BE2C (cell line): ENCODE results near the gene ACTL8. TPM values are rescaled to one million over a fixed set of nuclear protein-coding genes. Genes with fewer than 3 reads are reported as not detected.

Experiments
- DNase-seq: peaks from one replicate; pipeline ENCODE4 v3.0.0-alpha.2; 2020
- H3K27me3 ChIP-seq: fragments of 250-450 bp; sonication (Bioruptor Pico); 2 replicates; pipeline ENCODE4 v1.5.1; 2020; ENCODE audit warnings: mild to moderate bottlenecking
- H3K36me3 ChIP-seq: fragments of 250-450 bp; sonication (Bioruptor Pico); 2 replicates; pipeline ENCODE4 v1.5.1; 2020; ENCODE audit warnings: mild to moderate bottlenecking
- H3K4me1 ChIP-seq: fragments of 250-450 bp; sonication (Bioruptor Pico); 2 replicates; pipeline ENCODE4 v1.5.1; 2020
- H3K4me3 ChIP-seq: 2 replicates; pipeline ENCODE4 v1.5.1; 2011; ENCODE audit warnings: low read depth, low read length
- H3K9me3 ChIP-seq: fragments of 250-450 bp; sonication (Bioruptor Pico); 2 replicates; pipeline ENCODE4 v1.5.1; 2020
- CTCF ChIP-seq: IDR thresholded peaks from 2 replicates; pipeline ENCODE4 v1.5.1; 2012; ENCODE audit warnings: mild to moderate bottlenecking, low read depth, low read length
- polyA plus RNA-seq: library from polyadenylated mRNA; unstranded; fragments of >200 nt; gene quantifications from one replicate; pipeline ENCODE4 v1.2.1, GENCODE V29; 2012; ENCODE audit warnings: low read depth, missing spikeins; ENCODE audit not compliant: insufficient read length, insufficient read depth

ACTL8 gene
- polyA plus RNA-seq, result not detected

- Histone ChIP-seq H3K4me3 (no peak within 1 kb of the TSS), H3K27me3 (no peaks in the 10 kb centered on the region), H3K4me1 (no peaks in the 10 kb centered on the region), H3K9me3 (no peaks in the 10 kb centered on the region), H3K36me3 (no peaks in the 10 kb centered on the region)
- peak; percentile 28 for DNase-seq
- peak; percentile 41 for TF ChIP-seq CTCF
These were observed at the start of gene ACTL8 for GRCh38 chr1:17755120-17755519. TSS of gene ACTL8 (plus strand) at chr1:17755333. CDS start at chr1:17823009, 67,676 bp downstream.

GRCh38 chr1:17706445-17706844, 48.7 kb upstream of the ACTL8 start:
- Histone ChIP-seq H3K27me3 (no peaks in the 10 kb centered on the region), H3K36me3 (no peaks in the 10 kb centered on the region), H3K4me1 (no peaks in the 10 kb centered on the region), H3K4me3 (no peak overlapping the region), H3K9me3 (no peaks in the 10 kb centered on the region)
- DNase-seq, result no peak
- TF ChIP-seq CTCF, result no peak

GRCh38 chr1:17709981-17710380, 45.2 kb upstream of the ACTL8 start:
- H3K4me1 ChIP-seq, result no peaks in the 10 kb centered on the region
- TF ChIP-seq CTCF, result no peak
- H3K9me3 ChIP-seq, result no peaks in the 10 kb centered on the region
- DNase-seq, result no peak
- H3K4me3 ChIP-seq, result no peak overlapping the region
- H3K27me3 ChIP-seq, result no peaks in the 10 kb centered on the region
- no peaks in the 10 kb centered on the region for H3K36me3 ChIP-seq

GRCh38 chr1:17710889-17711576, 44.1 kb upstream of the ACTL8 start:
- Histone ChIP-seq H3K4me3 (no peak overlapping the region), H3K4me1 (no peaks in the 10 kb centered on the region), H3K27me3 (no peaks in the 10 kb centered on the region), H3K9me3 (no peaks in the 10 kb centered on the region), H3K36me3 (no peaks in the 10 kb centered on the region)
- DNase-seq, result no peak
- no peak for TF ChIP-seq CTCF

- DNase-seq, result no peak
- Histone ChIP-seq H3K9me3 (no peaks in the 10 kb centered on the region), H3K4me1 (no peaks in the 10 kb centered on the region), H3K27me3 (no peaks in the 10 kb centered on the region), H3K4me3 (no peak overlapping the region), H3K36me3 (no peaks in the 10 kb centered on the region)
- no peak for TF ChIP-seq CTCF
These were observed 43.6 kb upstream of the ACTL8 start for GRCh38 chr1:17711577-17711910.

GRCh38 chr1:17711941-17712340, 43.2 kb upstream of the ACTL8 start:
- no peak for TF ChIP-seq CTCF
- DNase-seq, result no peak
- no peaks in the 10 kb centered on the region for H3K27me3 ChIP-seq
- no peak overlapping the region for H3K4me3 ChIP-seq
- H3K9me3 ChIP-seq, result no peaks in the 10 kb centered on the region
- no peaks in the 10 kb centered on the region for H3K4me1 ChIP-seq
- no peaks in the 10 kb centered on the region for H3K36me3 ChIP-seq
